WTC11 (cell line): ENCODE measurements around the gene SASH3. TPM values are rescaled to one million over a fixed set of nuclear protein-coding genes. Genes with fewer than 3 reads are reported as not detected.

Experiments used
- ATAC-seq: fragments of 200-7000 bp; cut with Tn5 transposase; 2 replicates; pipeline ENCODE4 v1.10.0; 2021; ENCODE audit warnings: mild to moderate bottlenecking, moderate library complexity
- CTCF ChIA-PET: fragments of 300-600 bp; sonication (Branson Sonifier 250); formaldehyde crosslinking; loops from one replicate; lab custom pipeline; 2021; ENCODE audit warnings: antibody characterized with exemption; lab: Charles Lee
- POLR2A ChIA-PET: fragments of 350-600 bp; sonication (Branson Sonifier 250); formaldehyde crosslinking; loops from one replicate; lab custom pipeline; 2021; ENCODE audit warnings: antibody characterized with exemption; lab: Charles Lee
- DNase-seq: peaks from one replicate; pipeline ENCODE4 v3.0.0; 2021; ENCODE audit warnings: low spot score
- H3K27ac Mint-ChIP-seq: 2 replicates; pipeline ENCODE4 v1.8.0; 2021; ENCODE audit warnings: mixed read lengths
- H3K27me3 Mint-ChIP-seq: 2 replicates; pipeline ENCODE4 v1.8.0; 2021; ENCODE audit warnings: low read depth, mild to moderate bottlenecking, moderate library complexity, mixed read lengths
- H3K36me3 Mint-ChIP-seq: 2 replicates; pipeline ENCODE4 v1.8.0; 2021; ENCODE audit warnings: mixed read lengths
- H3K4me1 Mint-ChIP-seq: 2 replicates; pipeline ENCODE4 v1.8.0; 2022; ENCODE audit warnings: mixed read lengths
- H3K4me3 Mint-ChIP-seq: 2 replicates; pipeline ENCODE4 v1.8.0; 2021; ENCODE audit warnings: mild to moderate bottlenecking, moderate library complexity, mixed read lengths
- H3K9me3 Mint-ChIP-seq: 2 replicates; pipeline ENCODE4 v1.8.0; 2021; ENCODE audit warnings: mixed read lengths
- AR ChIP-seq: fragments of 250-450 bp; sonication (Bioruptor Pico); IDR thresholded peaks from 2 replicates; pipeline ENCODE4 v1.9.0; 2021; ENCODE audit warnings: mild to moderate bottlenecking
- ATF1 ChIP-seq: sonication (generic); formaldehyde crosslinking; IDR thresholded peaks from 2 replicates; pipeline ENCODE4 v1.8.1; 2023; ENCODE audit warnings: mild to moderate bottlenecking, moderate library complexity, missing genetic modification reagents
- ATF6 ChIP-seq: sonication (generic); formaldehyde crosslinking; IDR thresholded peaks from 2 replicates; pipeline ENCODE4 v1.8.1; 2023; ENCODE audit warnings: mild to moderate bottlenecking, missing genetic modification reagents
- CBFB ChIP-seq: sonication (generic); formaldehyde crosslinking; IDR thresholded peaks from 2 replicates; pipeline ENCODE4 v1.8.1; 2022; ENCODE audit warnings: mild to moderate bottlenecking, low read depth, missing genetic modification reagents
- CREB1 ChIP-seq: sonication (generic); formaldehyde crosslinking; IDR thresholded peaks from 2 replicates; pipeline ENCODE4 v1.8.0; 2023; ENCODE audit warnings: mild to moderate bottlenecking, missing genetic modification reagents
- FOXP1 ChIP-seq: sonication (generic); formaldehyde crosslinking; IDR thresholded peaks from 2 replicates; pipeline ENCODE4 v1.8.0; 2022; ENCODE audit warnings: missing genetic modification reagents, mild to moderate bottlenecking, moderate library complexity, borderline replicate concordance
- IRF1 ChIP-seq: sonication (generic); formaldehyde crosslinking; IDR thresholded peaks from 2 replicates; pipeline ENCODE4 v1.8.0; 2023; ENCODE audit warnings: missing genetic modification reagents
- KAT7 ChIP-seq: sonication (generic); formaldehyde crosslinking; IDR thresholded peaks from 2 replicates; pipeline ENCODE4 v1.8.1; 2023; ENCODE audit warnings: missing genetic modification reagents, mild to moderate bottlenecking, borderline replicate concordance
- MAX ChIP-seq: sonication (generic); formaldehyde crosslinking; IDR thresholded peaks from 2 replicates; pipeline ENCODE4 v1.8.0; 2022; ENCODE audit warnings: mild to moderate bottlenecking, missing genetic modification reagents
- MLX ChIP-seq: sonication (generic); formaldehyde crosslinking; IDR thresholded peaks from 2 replicates; pipeline ENCODE4 v1.8.1; 2023; ENCODE audit warnings: mild to moderate bottlenecking, missing genetic modification reagents, moderate library complexity
- MYBL2 ChIP-seq: sonication (generic); formaldehyde crosslinking; IDR thresholded peaks from 2 replicates; pipeline ENCODE4 v1.8.1; 2023; ENCODE audit warnings: mild to moderate bottlenecking, moderate library complexity, missing genetic modification reagents
- NFYB ChIP-seq: sonication (generic); formaldehyde crosslinking; conservative IDR thresholded peaks from 2 replicates; pipeline ENCODE4 v1.8.0; 2022; ENCODE audit warnings: low read depth, missing genetic modification reagents
- NR3C1 ChIP-seq: sonication (generic); formaldehyde crosslinking; conservative IDR thresholded peaks from 2 replicates; pipeline ENCODE4 v1.8.1; 2023; ENCODE audit warnings: low read depth, mild to moderate bottlenecking, missing genetic modification reagents
- PRDM15 ChIP-seq: sonication (generic); formaldehyde crosslinking; IDR thresholded peaks from 2 replicates; pipeline ENCODE4 v1.8.0; 2022; ENCODE audit warnings: missing genetic modification reagents
- ZBTB43 ChIP-seq: sonication (generic); formaldehyde crosslinking; IDR thresholded peaks from 2 replicates; pipeline ENCODE4 v1.8.1; 2023; ENCODE audit warnings: mild to moderate bottlenecking, missing genetic modification reagents
- ZNF138 ChIP-seq: sonication (generic); formaldehyde crosslinking; conservative IDR thresholded peaks from 2 replicates; pipeline ENCODE4 v1.8.1; 2022; ENCODE audit warnings: mild to moderate bottlenecking, moderate library complexity, missing genetic modification reagents
- ZNF416 ChIP-seq: fragments of 250-450 bp; sonication (Bioruptor Pico); IDR thresholded peaks from 2 replicates; pipeline ENCODE4 v1.9.0; 2021; ENCODE audit warnings: mild to moderate bottlenecking, inconsistent platforms
- ZNF512 ChIP-seq: sonication (generic); formaldehyde crosslinking; IDR thresholded peaks from 2 replicates; pipeline ENCODE4 v1.8.1; 2022; ENCODE audit warnings: missing genetic modification reagents, borderline replicate concordance
- total RNA-seq: library from RNA; stranded (reverse); gene quantifications from 3 replicates; pipeline ENCODE4 v1.2.3, GENCODE V29; 2021

The SASH3 gene
- total RNA-seq, 1 experiment from 2014 or later: 0.22 TPM

GRCh38 chrX:129731228-129731627 is 48.5 kb upstream of the SASH3 start (continued):
- TF ChIP-seq MLX (CRISPR knock-in tag): no peak
- no peak for TF ChIP-seq PRDM15
- TF ChIP-seq ATF1 (CRISPR knock-in tag): no peak
- no peak for TF ChIP-seq IRF1 (CRISPR knock-in tag)
- TF ChIP-seq FOXP1: no peak

GRCh38 chrX:129732857-129733256 is 46.9 kb upstream of the SASH3 start:
- no peak overlapping the region for H3K4me3 Mint-ChIP-seq
- no peaks in the 10 kb centered on the region for H3K36me3 Mint-ChIP-seq
- ChIA-PET POLR2A (no interaction called here), CTCF (no interaction called here)
- H3K27ac Mint-ChIP-seq: no peak overlapping the region
- TF ChIP-seq AR (CRISPR knock-in tag): no peak
- DNase-seq (no peak), ATAC-seq (no peak)
- H3K4me1 Mint-ChIP-seq: peaks cover 12% of the 10 kb centered on the region
- peaks cover 6% of the 10 kb centered on the region for H3K27me3 Mint-ChIP-seq
- H3K9me3 Mint-ChIP-seq: no peaks in the 10 kb centered on the region

- H3K4me1 Mint-ChIP-seq: peaks cover 13% of the 10 kb centered on the region
- no peaks in the 10 kb centered on the region for H3K36me3 Mint-ChIP-seq
- peaks cover 10% of the 10 kb centered on the region for H3K27me3 Mint-ChIP-seq
- ATAC-seq (no peak), DNase-seq (no peak)
- H3K27ac Mint-ChIP-seq: no peak overlapping the region
- CTCF ChIA-PET: no interaction called here
- no peaks in the 10 kb centered on the region for H3K9me3 Mint-ChIP-seq
- POLR2A ChIA-PET: no interaction called here
- no peak overlapping the region for H3K4me3 Mint-ChIP-seq
- TF ChIP-seq ZNF512 (CRISPR knock-in tag): no peak
- TF ChIP-seq CREB1 (CRISPR knock-in tag): no peak
- no peak for TF ChIP-seq ZNF416 (CRISPR knock-in tag)
- no peak for TF ChIP-seq NFYB (CRISPR knock-in tag)
- TF ChIP-seq MLX (CRISPR knock-in tag): no peak
- no peak for TF ChIP-seq MAX (CRISPR knock-in tag)
- no peak for TF ChIP-seq KAT7 (CRISPR knock-in tag)
- no peak for TF ChIP-seq CBFB (CRISPR knock-in tag)
- no peak for TF ChIP-seq ZNF138
- TF ChIP-seq ZBTB43 (CRISPR knock-in tag): no peak
- no peak for TF ChIP-seq NR3C1 (CRISPR knock-in tag)
- no peak for TF ChIP-seq ATF6 (CRISPR knock-in tag)
- TF ChIP-seq MYBL2 (CRISPR knock-in tag): no peak
Measured at GRCh38 chrX:129733335-129733734, 46.4 kb upstream of the SASH3 start.
